K562 (cell line): ENCODE data around the gene TMEM107. TPM values are rescaled to one million over a fixed set of nuclear protein-coding genes. Genes with fewer than 3 reads are reported as not detected.

ENCODE experiments used
- E2F3 ChIP-seq: fragments of 250-450 bp; sonication (Bioruptor Pico); IDR thresholded peaks from 2 replicates; pipeline ENCODE4 v1.4.0; 2020; ENCODE audit warnings: mild to moderate bottlenecking
- ELF4 ChIP-seq: fragments of 450-650 bp; formaldehyde crosslinking; IDR thresholded peaks from 2 replicates; pipeline ENCODE4 v1.4.0; 2022; ENCODE audit warnings: missing genetic modification characterization
- MAZ ChIP-seq, 2 experiments: fragments of 450-650 bp in 1 of 2; sonication (generic) in 1 of 2; formaldehyde crosslinking; IDR thresholded peaks in 1 of 2; conservative IDR thresholded peaks in 1 of 2; 2 replicates each; pipeline versions ENCODE4 v1.4.0 to v1.5.0; 2020; ENCODE audit warnings: mild to moderate bottlenecking in 1 of 2, missing genetic modification reagents in 1 of 2
- MYC ChIP-seq, 2 experiments: fragments of 250-450 bp in 1 of 2; sonication (Bioruptor Pico) in 1 of 2; IDR thresholded peaks; 2 replicates each; pipeline versions ENCODE4 v1.5.1 to v1.6.1; 2012 to 2021; ENCODE audit warnings: low read depth in 2 of 2, borderline replicate concordance in 1 of 2, improper control_type of control experiment in 1 of 2, low read length in 1 of 2, mild to moderate bottlenecking in 1 of 2, moderate library complexity in 1 of 2
- NR2C2 ChIP-seq, 2 experiments: fragments of 200-800 bp in 1 of 2; sonication (Bioruptor generic) in 1 of 2; sonication (generic) in 1 of 2; formaldehyde crosslinking in 1 of 2; IDR thresholded peaks; 2 replicates each; pipeline versions ENCODE4 v1.6.1 to v1.8.0; 2016 to 2022; ENCODE audit warnings: mild to moderate bottlenecking in 1 of 2, missing compliant biosample characterization in 1 of 2, missing genetic modification characterization in 1 of 2, missing genetic modification reagents in 1 of 2
- ZBTB7A ChIP-seq: IDR thresholded peaks from 2 replicates; pipeline ENCODE4 v1.6.1; 2011; ENCODE audit warnings: low read depth, mild to moderate bottlenecking, low read length, moderate library complexity, borderline replicate concordance; ENCODE audit not compliant: control insufficient read depth
- ZNF830 ChIP-seq: fragments of 250-450 bp; sonication (Bioruptor Pico); IDR thresholded peaks from 2 replicates; pipeline ENCODE4 v1.5.0; 2021; ENCODE audit warnings: mild to moderate bottlenecking
- polyA plus RNA-seq, 8 experiments: library from polyadenylated mRNA; depleted of rRNA in 4 of 8; stranded (reverse) in 5 of 8; unstranded in 3 of 8; fragments of >200 nt; fragmentation: Nextera tagmentation in 2 of 8; fragmentation: Illumina TruSeq in 1 of 8; extraction: Ambion mirVana in 2 of 8; extraction: Trizol in 1 of 8; gene quantifications; 2 replicates each; pipeline versions ENCODE4 v1.2.1 to v1.2.3, GENCODE V29; 2011 to 2014; ENCODE audit warnings: inconsistent platforms in 1 of 8, missing spikeins in 1 of 8
- total RNA-seq, 7 experiments: library from RNA; depleted of rRNA in 6 of 7; stranded (reverse); fragments of >200 nt in 6 of 7; fragmentation: Illumina TruSeq in 2 of 7; extraction: Trizol in 2 of 7; gene quantifications; 2 replicates each; pipeline versions ENCODE4 v1.2.1 to v1.2.3, GENCODE V29; 2011 to 2021; ENCODE audit warnings: low replicate concordance in 1 of 7
- TF ChIP-seq, protein P1 (sequence below), 2 experiments: fragments of 450-650 bp; IDR thresholded peaks; 2 replicates each; pipeline ENCODE4 v1.6.1; 2016
- TF ChIP-seq, protein P2 (sequence below): fragments of 250-450 bp; sonication (Bioruptor Pico); IDR thresholded peaks from 2 replicates; pipeline ENCODE4 v1.8.0; 2022; ENCODE audit warnings: moderate library complexity, mild to moderate bottlenecking, inconsistent platforms
- TF ChIP-seq, protein P3 (sequence below): sonication (generic); formaldehyde crosslinking; IDR thresholded peaks from 2 replicates; pipeline ENCODE4 v1.8.0; 2022; ENCODE audit warnings: mild to moderate bottlenecking, missing genetic modification reagents
- TF ChIP-seq, protein P4 (sequence below): fragments of 200-800 bp; sonication (Bioruptor generic); IDR thresholded peaks from 2 replicates; pipeline ENCODE4 v1.6.1; 2017; ENCODE audit warnings: missing genetic modification characterization, missing compliant biosample characterization
- TF ChIP-seq, protein P5 (sequence below), 2 experiments: IDR thresholded peaks; 2 replicates each; pipeline ENCODE4 v1.6.1; 2012; ENCODE audit warnings: improper control_type of control experiment in 2 of 2, low read depth in 2 of 2, low read length in 2 of 2, borderline replicate concordance in 1 of 2
- TF ChIP-seq, protein P6 (sequence below): fragments of 250-450 bp; sonication (Bioruptor Pico); IDR thresholded peaks from 2 replicates; pipeline ENCODE4 v1.8.0; 2022; ENCODE audit warnings: moderate library complexity, mild to moderate bottlenecking, inconsistent platforms

The TMEM107 gene
- total and polyA plus RNA-seq, 9 of the 15 experiments (the other 6 are each of a cell fraction or from before 2014, with no cell fraction given) = 7.1 to 26.2 (median 16.9) TPM

DNA sequence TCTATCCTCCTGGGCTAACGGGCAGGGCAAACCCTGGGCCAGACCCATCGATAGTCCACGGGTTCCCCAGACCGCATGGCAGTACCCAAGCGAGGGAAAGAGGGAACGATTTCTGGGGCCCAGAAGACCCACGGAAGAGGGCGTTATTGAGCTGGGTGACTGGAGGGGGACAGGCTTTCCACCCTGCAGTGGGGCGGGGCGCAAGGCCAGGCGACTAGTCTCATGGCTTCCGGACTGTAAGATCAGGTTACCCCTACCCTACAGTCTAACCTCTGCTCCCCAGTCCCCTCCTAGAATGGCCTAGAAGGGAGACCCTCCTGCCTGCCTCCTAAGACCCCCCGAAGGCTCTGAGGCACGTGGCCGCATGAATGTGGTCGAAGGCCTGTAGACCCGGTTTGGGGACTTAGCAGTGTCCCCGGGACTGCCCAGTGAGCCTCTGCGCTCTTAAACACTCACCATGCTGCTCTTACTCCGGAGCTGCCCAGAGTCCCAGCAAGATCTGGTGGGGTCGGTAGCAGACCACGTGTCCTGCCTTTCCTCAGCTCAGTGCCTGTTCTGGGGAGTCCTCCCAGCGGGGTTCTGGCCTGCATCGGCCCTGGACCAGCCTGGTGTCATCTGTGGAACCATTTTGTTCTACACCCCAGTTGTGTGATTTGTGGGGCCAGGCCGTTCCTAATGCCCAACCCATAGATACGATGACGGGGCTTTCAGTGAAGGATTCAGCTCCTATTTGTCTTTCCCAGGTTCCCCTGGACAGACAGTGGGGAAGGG lies 47.4 kb upstream of the TMEM107 start (continued):
- TF ChIP-seq, protein P1, sequence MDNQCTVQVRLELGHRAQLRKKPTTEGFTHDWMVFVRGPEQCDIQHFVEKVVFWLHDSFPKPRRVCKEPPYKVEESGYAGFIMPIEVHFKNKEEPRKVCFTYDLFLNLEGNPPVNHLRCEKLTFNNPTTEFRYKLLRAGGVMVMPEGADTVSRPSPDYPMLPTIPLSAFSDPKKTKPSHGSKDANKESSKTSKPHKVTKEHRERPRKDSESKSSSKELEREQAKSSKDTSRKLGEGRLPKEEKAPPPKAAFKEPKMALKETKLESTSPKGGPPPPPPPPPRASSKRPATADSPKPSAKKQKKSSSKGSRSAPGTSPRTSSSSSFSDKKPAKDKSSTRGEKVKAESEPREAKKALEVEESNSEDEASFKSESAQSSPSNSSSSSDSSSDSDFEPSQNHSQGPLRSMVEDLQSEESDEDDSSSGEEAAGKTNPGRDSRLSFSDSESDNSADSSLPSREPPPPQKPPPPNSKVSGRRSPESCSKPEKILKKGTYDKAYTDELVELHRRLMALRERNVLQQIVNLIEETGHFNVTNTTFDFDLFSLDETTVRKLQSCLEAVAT (IDR thresholded peaks at IDR 0.05) = no peak
- TF ChIP-seq, protein P2, sequence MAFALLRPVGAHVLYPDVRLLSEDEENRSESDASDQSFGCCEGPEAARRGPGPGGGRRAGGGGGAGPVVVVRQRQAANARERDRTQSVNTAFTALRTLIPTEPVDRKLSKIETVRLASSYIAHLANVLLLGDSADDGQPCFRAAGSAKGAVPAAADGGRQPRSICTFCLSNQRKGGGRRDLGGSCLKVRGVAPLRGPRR = 0 out of 2 replicates have a peak, but pooled peaks have one; percentile 47
- TF ChIP-seq, protein P3, sequence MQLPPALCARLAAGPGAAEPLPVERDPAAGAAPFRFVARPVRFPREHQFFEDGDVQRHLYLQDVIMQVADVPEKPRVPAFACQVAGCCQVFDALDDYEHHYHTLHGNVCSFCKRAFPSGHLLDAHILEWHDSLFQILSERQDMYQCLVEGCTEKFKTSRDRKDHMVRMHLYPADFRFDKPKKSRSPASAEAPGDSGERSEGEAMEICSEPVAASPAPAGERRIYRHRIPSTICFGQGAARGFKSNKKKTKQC (CRISPR knock-in tag) = no peak
- TF ChIP-seq ZBTB7A (peak; percentile 49; the same call in 1 of the 2 replicates), NR2C2 (CRISPR knock-in tag; IDR thresholded peaks at IDR 0.05) (no peak; the same call in 1 of the 2 replicates), NR2C2 (tag; IDR thresholded peaks at IDR 0.05) (peak; percentile 38; the same call in 1 of the 2 replicates), ZNF830 (CRISPR knock-in tag) (0 out of 2 replicates have a peak, but pooled peaks have one; percentile 5), MYC (IDR thresholded peaks at IDR 0.05; ENCODE audit: low read depth, low read length) (peak; percentile 46; the same call in 1 of the 2 replicates), MYC (CRISPR knock-in tag; IDR thresholded peaks at IDR 0.05; ENCODE audit: borderline replicate concordance, low read depth) (no peak), E2F3 (CRISPR knock-in tag) (peak; percentile 49; the same call in 1 of the 2 replicates), MAZ (CRISPR knock-in tag; conservative IDR thresholded peaks at IDR 0.05 in 1 of 2, IDR thresholded peaks at IDR 0.05 in 1 of 2) (peak in 1 of 2 experiments; percentile 22; a peak in 1 of 4 replicates), ELF4 (CRISPR knock-in tag) (0 out of 2 replicates have a peak, but pooled peaks have one; percentile 37)
- TF ChIP-seq, protein P4, sequence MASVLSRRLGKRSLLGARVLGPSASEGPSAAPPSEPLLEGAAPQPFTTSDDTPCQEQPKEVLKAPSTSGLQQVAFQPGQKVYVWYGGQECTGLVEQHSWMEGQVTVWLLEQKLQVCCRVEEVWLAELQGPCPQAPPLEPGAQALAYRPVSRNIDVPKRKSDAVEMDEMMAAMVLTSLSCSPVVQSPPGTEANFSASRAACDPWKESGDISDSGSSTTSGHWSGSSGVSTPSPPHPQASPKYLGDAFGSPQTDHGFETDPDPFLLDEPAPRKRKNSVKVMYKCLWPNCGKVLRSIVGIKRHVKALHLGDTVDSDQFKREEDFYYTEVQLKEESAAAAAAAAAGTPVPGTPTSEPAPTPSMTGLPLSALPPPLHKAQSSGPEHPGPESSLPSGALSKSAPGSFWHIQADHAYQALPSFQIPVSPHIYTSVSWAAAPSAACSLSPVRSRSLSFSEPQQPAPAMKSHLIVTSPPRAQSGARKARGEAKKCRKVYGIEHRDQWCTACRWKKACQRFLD (CRISPR knock-in tag) = peak; percentile 22; the same call in 1 of the 2 replicates
- TF ChIP-seq, protein P5, sequence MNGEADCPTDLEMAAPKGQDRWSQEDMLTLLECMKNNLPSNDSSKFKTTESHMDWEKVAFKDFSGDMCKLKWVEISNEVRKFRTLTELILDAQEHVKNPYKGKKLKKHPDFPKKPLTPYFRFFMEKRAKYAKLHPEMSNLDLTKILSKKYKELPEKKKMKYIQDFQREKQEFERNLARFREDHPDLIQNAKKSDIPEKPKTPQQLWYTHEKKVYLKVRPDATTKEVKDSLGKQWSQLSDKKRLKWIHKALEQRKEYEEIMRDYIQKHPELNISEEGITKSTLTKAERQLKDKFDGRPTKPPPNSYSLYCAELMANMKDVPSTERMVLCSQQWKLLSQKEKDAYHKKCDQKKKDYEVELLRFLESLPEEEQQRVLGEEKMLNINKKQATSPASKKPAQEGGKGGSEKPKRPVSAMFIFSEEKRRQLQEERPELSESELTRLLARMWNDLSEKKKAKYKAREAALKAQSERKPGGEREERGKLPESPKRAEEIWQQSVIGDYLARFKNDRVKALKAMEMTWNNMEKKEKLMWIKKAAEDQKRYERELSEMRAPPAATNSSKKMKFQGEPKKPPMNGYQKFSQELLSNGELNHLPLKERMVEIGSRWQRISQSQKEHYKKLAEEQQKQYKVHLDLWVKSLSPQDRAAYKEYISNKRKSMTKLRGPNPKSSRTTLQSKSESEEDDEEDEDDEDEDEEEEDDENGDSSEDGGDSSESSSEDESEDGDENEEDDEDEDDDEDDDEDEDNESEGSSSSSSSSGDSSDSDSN (IDR thresholded peaks at IDR 0.05; ENCODE audit: borderline replicate concordance in 1 of 2, low read depth in 2 of 2, low read length in 2 of 2) = 0 out of 4 replicates have a peak, but pooled peaks of 1 of the 2 experiments have one; percentile 9
- TF ChIP-seq, protein P6, sequence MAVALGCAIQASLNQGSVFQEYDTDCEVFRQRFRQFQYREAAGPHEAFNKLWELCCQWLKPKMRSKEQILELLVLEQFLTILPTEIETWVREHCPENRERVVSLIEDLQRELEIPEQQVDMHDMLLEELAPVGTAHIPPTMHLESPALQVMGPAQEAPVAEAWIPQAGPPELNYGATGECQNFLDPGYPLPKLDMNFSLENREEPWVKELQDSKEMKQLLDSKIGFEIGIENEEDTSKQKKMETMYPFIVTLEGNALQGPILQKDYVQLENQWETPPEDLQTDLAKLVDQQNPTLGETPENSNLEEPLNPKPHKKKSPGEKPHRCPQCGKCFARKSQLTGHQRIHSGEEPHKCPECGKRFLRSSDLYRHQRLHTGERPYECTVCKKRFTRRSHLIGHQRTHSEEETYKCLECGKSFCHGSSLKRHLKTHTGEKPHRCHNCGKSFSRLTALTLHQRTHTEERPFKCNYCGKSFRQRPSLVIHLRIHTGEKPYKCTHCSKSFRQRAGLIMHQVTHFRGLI (CRISPR knock-in tag) = 0 out of 2 replicates have a peak, but pooled peaks have one; percentile 8
